BJ (cell line): Measurements from ENCODE around the gene ZNF77. TPM values are rescaled to one million over a fixed set of nuclear protein-coding genes. Genes with fewer than 3 reads are reported as not detected.

Experiments
- CTCF ChIA-PET: fragments of 350-600 bp; formaldehyde crosslinking; extraction: SDS; loops from one replicate; lab custom pipeline; 2021; ENCODE audit warnings: antibody characterized with exemption, inconsistent platforms; lab: Yijun Ruan, JAX
- POLR2A ChIA-PET: fragments of 300-600 bp; sonication (Branson Sonifier 250); formaldehyde crosslinking; extraction: SDS; loops from one replicate; lab custom pipeline; 2021; ENCODE audit warnings: antibody characterized with exemption; lab: Charles Lee
- DNase-seq: peaks from one replicate; pipeline ENCODE4 v3.0.0-alpha.2; 2011; ENCODE audit warnings: low read depth
- H3K27me3 ChIP-seq: 2 replicates; pipeline ENCODE4 v1.6.0; 2011; ENCODE audit warnings: low read length; ENCODE audit not compliant: control insufficient read depth, insufficient read depth
- H3K36me3 ChIP-seq: 2 replicates; pipeline ENCODE4 v1.5.1; 2011; ENCODE audit warnings: low read length; ENCODE audit not compliant: control insufficient read depth, insufficient read depth
- H3K4me3 ChIP-seq: 2 replicates; pipeline ENCODE4 v1.5.1; 2011; ENCODE audit warnings: low read depth, mild to moderate bottlenecking, control low read depth, low read length
- polyA plus RNA-seq: library from polyadenylated mRNA; depleted of rRNA; stranded (reverse); fragments of >200 nt; gene quantifications from 2 replicates; pipeline ENCODE4 v1.2.3, GENCODE V29; 2011
- TF ChIP-seq, protein P1 (sequence below): IDR thresholded peaks from 2 replicates; pipeline ENCODE4 v1.5.1; 2011; ENCODE audit warnings: low read depth, mild to moderate bottlenecking, control low read depth, inconsistent platforms, low read length, moderate library complexity; ENCODE audit not compliant: insufficient read depth

ZNF77 gene
- polyA plus RNA-seq, 1 experiment, result 3.2 TPM

DNA sequence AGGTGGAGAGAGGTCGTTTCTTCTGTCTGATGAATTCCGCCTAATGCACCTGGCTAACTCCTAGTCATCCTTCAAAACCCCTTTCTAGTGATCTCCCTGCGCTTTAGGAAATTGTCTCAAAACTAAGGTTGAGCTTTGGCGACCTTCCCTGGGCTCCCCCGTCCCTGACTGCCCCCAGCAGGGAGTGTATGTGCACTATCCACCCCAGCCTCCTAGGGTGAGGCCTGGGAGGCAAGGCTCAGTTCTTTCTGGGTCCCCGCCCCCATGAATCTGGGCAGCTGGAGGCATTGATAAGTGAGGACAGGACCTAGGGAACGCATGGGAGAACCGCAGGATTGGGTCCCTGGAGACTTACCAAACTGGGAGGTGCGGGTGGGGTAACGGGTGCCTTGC lies 33.0 kb upstream of the ZNF77 start:
- no peak for DNase-seq
- TF ChIP-seq, protein P1, sequence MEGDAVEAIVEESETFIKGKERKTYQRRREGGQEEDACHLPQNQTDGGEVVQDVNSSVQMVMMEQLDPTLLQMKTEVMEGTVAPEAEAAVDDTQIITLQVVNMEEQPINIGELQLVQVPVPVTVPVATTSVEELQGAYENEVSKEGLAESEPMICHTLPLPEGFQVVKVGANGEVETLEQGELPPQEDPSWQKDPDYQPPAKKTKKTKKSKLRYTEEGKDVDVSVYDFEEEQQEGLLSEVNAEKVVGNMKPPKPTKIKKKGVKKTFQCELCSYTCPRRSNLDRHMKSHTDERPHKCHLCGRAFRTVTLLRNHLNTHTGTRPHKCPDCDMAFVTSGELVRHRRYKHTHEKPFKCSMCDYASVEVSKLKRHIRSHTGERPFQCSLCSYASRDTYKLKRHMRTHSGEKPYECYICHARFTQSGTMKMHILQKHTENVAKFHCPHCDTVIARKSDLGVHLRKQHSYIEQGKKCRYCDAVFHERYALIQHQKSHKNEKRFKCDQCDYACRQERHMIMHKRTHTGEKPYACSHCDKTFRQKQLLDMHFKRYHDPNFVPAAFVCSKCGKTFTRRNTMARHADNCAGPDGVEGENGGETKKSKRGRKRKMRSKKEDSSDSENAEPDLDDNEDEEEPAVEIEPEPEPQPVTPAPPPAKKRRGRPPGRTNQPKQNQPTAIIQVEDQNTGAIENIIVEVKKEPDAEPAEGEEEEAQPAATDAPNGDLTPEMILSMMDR, result no peak
- ChIA-PET POLR2A (interaction anchor here (0.5 kb wide), 1 partner anchor 483 kb away, joined by 4 read pairs; no protein-coding TSS in a partner anchor), CTCF (interaction anchor here (0.7 to 1.3 kb wide), 3 partner anchors 15 to 186 kb away, joined by 3 to 4 read pairs (median 3); no protein-coding TSS in a partner anchor)
- Histone ChIP-seq H3K27me3 (peaks cover 4% of the 10 kb centered on the region; the same call in 1 of the 2 replicates), H3K4me3 (no peak overlapping the region), H3K36me3 (no peaks in the 10 kb centered on the region)

DNA sequence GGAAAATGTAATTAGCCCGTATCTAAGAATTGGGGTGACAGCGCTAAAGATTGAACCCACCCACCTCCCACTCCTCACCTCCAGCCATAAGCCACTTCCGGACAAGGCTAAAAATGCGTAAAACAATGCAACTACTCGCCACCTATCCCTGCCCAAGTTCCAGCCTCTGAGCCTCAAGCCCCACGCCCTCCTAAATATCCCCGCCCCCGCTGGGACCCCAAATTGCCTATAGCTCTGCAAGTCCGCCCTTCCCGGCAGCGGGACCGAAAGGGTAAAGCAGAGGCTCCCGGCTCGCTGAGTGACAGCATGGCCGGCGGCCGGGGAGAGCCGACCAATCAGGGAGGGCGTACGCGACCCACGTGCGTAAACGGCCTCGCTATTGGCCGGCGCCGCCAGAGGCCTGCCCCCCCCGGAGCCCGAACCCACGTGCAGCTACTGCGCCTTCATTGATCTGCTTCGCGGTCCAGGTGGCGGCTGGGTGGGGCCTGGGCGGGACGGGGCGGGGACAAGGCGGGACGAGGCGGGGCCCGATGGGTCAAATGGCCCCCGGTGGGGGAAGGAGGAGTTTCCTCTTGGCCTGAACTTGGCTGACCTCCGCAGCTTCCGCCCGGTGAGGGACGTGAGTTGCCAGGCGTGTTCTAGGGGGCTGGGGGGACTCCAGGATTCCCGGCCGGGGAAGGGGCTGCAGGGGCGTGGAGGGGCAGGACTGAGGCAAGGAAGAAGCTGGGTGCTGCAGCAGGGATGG lies 32.4 kb upstream of the ZNF77 start, which contains the start of gene TLE6:
TSS of gene TLE6 (plus strand) at position 564 of the 745 bp plus-strand sequence. CDS start 670 bp downstream, outside the sequence.
- ChIA-PET CTCF (interaction anchor here (0.7 to 1.3 kb wide), 5 partner anchors 12 to 187 kb away, joined by 3 to 5 read pairs (median 3); no protein-coding TSS in a partner anchor), POLR2A (interaction anchor here (0.5 to 1.0 kb wide), 2 partner anchors 26 to 482 kb away, joined by 3 to 4 read pairs; no protein-coding TSS in a partner anchor)
- Histone ChIP-seq H3K4me3 (peak within 1 kb of the TSS; percentile 42), H3K27me3 (peaks cover 4% of the 10 kb centered on the region; the same call in 1 of the 2 replicates), H3K36me3 (no peaks in the 10 kb centered on the region)
- DNase-seq, result peak; percentile 39
- TF ChIP-seq, protein P1, result no peak

DNA sequence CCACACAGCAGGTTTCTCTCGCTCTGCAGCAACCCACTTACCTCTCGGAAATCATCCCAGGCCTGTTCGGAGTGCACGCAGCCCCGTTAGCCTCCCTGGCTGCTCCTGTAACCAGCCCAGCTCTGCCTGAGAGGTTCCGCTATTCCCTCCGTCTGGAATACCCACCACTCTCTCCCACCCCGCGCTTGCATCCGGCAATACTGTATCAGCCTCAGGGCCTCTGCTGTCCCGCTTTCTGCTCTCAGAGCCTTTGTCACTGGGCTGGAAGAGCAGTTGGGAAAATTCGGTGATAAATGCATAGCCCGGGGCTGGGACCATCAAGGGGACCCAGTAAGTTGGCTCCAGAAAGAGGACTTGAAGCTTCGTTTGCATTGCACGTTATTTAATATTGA lies 31.8 kb upstream of the ZNF77 start:
- DNase-seq, result no peak
- ChIA-PET CTCF (interaction anchor here (0.8 to 1.3 kb wide), 4 partner anchors 11 to 133 kb away, joined by 3 to 5 read pairs (median 3); no protein-coding TSS in a partner anchor), POLR2A (interaction anchor here (1.0 kb wide), 1 partner anchor 26 kb away, joined by 3 read pairs; no protein-coding TSS in a partner anchor)

DNA sequence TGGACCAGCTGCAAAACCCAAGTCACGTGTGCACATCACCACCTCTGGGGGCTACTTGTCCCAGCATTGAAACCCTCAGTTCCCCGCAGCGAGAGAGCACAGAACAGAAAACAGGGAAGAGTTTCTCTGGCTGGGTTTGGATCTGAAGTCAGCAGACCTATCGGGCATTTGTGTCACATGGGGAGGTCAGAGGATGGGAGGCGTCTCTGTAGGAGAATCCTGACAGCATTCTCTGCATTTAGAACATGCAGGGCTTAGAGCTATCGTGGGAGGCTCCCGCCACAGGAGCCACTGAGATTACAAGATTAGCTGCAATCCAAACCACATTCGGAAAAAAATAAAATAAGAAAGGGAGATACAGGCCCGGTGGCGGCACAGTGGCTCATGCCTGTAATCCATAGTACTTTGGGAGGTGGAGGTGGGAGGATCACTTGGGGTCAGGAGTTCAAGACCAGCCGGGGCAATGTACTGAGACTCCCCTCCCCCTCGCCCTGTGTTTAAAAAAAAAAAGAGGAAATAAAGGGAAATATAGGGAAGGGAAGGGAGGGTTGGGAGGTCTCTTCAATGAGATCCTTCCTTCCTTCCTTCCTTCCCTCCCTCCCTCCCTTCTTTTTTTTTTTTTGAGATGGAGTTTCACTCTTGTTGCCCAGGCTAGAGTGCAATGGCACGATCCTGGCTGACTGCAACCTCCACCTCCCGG lies 29.7 kb upstream of the ZNF77 start:
- Histone ChIP-seq H3K27me3 (peaks cover 4% of the 10 kb centered on the region; the same call in 1 of the 2 replicates), H3K36me3 (no peaks in the 10 kb centered on the region), H3K4me3 (no peak overlapping the region)
- CTCF ChIA-PET, result interaction anchor here (0.8 kb wide), 1 partner anchor 18 kb away, joined by 3 read pairs; no protein-coding TSS in a partner anchor
- TF ChIP-seq, protein P1, result no peak
- POLR2A ChIA-PET, result no interaction called here
- no peak for DNase-seq

More for the DNA sequence above, 31.8 kb upstream of the ZNF77 start:
- H3K36me3 ChIP-seq, result no peaks in the 10 kb centered on the region
- peaks cover 4% of the 10 kb centered on the region; the same call in 1 of the 2 replicates for H3K27me3 ChIP-seq
- H3K4me3 ChIP-seq, result peak overlapping the region; percentile 42
- TF ChIP-seq, protein P1, result no peak
